CD1c-positive myeloid dendritic cell (primary cell): Measurements from ENCODE around the gene PDZRN4.
"Not testable (repeated sequence)": the region's sequence is repeated elsewhere in the genome, so short reads cannot be mapped to it uniquely, and the experiment has no call there.

Source experiments
- DNase-seq: peaks from one replicate; pipeline ENCODE4 v3.0.0-alpha.2; 2016; ENCODE audit errors: extremely low spot score

The PDZRN4 gene

DNA sequence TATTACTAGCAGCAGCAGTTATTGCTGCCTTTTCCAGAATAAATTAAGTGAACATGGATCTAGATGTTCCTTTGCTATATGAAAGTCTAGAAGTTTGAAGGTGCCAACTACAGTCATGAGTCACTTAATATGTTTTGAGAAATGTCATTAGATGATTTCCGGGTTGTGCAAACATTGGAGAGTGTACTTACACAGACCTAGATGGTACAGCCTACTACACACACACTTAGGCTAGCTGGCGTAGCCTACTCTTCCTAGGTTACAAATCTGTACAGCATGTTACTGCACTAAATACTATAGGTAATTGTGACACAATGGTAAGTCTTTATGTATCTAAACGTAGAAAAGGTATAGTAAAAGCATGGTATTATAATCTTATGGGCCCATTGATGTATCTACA, 368.1 kb downstream of the PDZRN4 start:
- DNase-seq = no peak

DNA sequence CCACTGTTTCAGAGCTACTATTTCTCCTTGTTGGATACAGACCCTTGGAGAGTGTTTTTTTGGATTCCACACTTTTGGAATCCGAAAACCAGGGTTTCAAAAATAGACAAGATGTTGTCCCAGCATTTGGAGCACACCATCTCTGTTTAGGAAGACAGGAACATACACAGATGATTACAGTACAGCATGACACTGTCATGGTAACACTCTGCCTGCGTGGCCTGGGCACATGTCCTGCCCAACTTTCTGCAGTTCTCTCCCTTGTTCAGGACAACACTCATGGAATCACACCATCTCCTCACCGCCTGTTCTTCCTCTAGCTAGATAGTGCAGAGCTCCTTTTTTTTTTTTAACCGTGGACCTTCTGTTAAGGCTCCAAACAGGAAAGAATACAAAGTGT, 369.2 kb downstream of the PDZRN4 start:
- no peak for DNase-seq

DNA sequence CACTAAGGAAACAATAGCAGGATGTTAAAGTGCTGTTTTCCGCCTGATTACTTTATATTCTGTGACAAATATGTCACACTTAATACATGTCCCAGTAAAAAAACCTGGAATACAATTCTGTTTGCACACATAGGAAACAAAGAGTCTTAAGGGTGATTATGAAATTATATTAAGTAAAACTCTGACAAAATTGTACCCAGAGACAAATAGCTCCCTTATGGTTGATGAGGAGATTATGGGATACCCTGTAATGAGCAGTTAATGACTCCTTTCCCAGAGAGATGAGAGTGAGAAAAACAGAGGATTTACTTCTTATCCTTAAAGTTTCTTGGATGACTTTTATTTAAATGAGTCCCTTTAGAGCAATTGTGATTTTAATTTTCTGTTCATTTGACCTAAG, 370.6 kb downstream of the PDZRN4 start:
- DNase-seq = no peak

DNA sequence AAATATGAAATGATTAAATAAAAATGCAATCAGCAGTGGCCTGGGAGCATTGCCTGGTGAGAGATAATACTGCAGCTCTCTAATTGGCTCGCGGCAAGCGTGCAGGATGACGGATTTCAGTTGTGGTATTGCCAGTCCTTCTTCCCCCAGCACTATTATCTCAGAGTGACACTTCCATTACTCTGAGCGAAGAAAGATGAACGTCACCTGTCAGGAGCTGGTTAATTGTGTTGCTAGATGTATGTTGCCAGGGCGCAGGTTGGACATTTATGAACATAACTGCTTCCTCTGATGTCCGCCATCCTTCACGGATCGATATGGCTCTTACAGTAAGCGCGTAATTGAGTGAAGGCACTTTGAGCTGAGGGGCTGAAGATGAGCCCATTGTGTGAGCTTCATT, 374.9 kb downstream of the PDZRN4 start:
- DNase-seq = no peak

DNA sequence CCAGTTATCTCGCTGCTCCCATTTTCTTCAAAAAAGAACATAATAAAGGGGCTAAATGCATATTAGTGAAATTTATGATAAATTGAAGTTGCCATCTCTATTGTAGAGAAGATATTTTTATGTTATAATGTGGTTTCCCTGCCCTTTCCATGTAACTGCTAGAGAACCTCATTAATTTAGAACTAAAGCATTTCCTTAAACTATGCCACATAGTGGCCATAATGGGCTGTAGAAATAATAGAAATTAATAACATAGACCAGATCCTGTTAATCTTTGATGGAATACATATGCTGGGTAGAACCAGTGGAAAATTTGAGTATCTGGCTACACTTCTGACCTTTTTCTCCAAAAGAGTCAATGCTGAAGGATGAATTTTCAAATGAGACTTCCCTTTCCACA, 376.7 kb downstream of the PDZRN4 start:
- no peak for DNase-seq

DNA sequence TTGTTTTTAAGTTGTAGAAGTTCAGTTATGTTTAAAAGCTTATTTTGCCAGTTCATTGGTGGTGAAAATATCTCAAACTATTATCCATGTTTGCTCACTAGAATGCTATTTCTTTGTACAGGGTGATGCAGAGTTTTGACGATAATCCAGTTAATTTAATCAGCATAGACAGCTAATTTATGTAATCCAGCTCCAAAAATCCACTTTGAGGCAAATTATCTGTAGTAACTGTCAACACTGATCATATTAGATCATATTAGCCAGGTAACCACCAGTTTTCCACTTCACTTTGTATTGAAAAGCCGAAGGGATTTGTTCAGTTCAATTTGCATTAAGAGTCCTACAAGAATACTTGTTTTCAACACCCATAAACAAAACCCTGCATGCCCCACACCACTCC, 378.6 kb downstream of the PDZRN4 start:
- no peak for DNase-seq

DNA sequence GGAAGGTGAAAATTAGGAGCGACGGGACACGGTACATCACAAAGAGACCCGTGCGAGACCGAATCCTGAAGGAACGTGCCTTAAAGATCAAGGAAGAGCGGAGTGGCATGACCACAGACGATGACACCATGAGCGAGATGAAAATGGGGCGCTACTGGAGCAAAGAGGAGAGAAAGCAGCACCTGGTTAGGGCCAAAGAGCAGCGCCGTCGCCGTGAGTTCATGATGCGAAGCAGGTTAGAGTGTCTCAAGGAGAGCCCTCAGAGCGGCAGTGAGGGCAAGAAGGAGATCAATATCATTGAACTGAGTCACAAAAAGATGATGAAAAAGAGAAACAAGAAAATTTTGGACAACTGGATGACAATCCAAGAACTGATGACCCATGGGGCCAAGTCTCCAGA, 385.3 kb downstream of the PDZRN4 start:
- no peak for DNase-seq

DNA sequence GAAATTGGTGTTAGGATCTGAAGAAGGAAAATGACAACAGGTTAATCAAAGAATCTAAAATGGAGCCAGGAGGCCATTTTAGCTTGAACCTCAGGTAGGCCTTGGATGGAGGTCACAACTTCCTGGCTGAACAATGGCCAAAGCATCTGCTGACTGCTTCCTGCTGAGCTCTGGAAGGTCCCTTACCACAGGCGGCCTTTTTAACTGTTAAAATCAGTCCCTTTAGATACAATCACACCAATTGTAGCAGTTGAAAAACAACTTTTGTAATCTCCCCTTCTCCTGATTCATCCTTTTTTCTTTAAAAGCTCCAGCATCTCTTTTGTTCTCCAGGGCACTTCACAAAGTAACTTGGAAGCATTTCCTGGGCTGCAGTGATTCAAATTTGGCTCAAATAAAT, 388.8 kb downstream of the PDZRN4 start:
- DNase-seq = no peak

DNA sequence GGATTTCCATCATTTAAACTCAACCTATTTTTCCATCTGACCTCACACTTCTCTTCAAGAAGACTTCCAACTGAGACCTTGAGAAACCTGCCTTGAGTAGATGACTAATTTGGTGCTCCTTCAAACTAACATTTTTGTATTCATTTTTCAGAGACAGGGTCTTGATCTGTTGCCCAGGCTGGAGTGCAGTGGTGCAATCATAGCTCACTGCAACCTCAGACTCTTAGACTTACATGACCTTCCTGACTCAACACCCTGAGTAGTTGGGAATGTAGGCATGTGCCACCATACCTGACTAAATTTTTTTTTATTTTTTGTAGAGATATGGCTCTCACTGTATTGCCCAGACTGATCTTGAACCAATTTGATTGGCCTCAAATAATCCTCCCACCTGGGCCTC, 389.9 kb downstream of the PDZRN4 start:
- no peak for DNase-seq

DNA sequence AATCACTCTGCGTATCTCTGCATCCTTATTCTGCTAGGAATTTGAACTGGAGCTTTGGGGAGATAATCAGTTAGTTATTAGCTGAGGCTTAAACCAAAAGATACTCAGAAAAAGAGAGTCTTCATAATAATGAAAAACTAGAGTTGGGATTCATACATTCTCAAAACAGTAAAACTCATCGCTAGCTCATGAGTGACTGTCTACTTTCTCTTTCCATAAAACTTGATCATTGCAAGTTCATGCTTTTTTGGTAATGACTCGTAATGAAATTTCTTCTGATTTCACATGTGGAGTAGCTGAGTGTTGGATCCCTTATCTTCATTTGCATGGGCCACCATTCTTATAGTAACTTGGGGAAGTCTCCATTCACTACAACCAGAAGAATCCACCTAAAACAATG, 397.7 kb downstream of the PDZRN4 start:
- DNase-seq = no peak

DNA sequence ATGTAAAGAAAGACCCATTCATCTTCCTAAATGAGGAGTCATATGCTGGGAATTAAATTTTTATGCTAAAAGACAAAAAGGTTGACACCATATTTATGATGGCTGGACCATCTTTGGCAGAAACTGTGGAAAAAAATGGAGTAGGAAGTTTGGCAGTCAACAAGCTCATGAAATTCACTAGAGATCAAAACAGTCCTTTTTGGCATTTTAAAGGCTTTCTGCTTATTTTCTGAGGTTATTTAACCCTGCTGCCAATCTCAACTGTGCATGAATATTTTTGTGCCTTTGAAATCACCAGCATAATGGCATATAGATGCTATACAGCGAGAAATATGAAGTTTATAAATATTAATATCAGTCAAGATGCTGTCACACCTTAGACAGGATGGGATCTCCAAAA, 399.5 kb downstream of the PDZRN4 start:
- no peak for DNase-seq

DNA sequence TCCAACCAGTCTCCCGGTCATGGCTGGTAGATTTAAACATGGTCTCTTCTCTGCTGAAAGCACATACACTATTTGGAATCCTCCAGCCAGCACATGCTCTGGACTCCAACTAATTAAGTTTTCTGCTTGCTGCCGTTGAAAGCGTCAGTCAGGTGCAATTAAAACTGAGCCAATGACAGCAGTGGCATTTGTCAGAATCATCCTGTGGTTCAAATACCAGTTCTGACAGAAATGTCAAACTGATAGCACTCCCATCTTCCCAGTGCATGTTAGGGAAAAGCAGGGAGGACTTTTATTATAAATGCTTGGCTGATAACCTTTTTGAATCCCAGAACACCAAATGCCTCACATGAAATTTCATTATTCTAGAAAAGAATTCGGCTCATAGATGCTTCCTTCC, 401.8 kb downstream of the PDZRN4 start:
- DNase-seq = no peak

DNA sequence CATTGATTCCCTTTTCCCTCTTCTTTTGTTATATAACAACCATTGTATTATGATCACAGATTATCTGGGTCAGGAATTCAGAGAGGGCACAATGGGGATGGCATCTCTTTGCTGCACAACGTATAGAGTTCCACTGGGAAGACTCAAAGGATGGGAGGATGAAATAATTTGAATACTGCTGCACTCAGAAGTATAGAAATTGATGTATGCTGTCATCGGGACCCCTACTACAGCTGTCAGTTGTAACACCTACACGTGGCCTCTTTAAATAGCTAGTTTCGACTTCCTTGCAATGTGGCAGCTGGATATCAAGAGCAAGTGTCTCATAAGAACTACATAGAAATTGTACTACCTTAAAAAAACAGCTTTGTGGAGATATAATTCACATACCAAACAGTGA, 408.1 kb downstream of the PDZRN4 start:
- no peak for DNase-seq

DNA sequence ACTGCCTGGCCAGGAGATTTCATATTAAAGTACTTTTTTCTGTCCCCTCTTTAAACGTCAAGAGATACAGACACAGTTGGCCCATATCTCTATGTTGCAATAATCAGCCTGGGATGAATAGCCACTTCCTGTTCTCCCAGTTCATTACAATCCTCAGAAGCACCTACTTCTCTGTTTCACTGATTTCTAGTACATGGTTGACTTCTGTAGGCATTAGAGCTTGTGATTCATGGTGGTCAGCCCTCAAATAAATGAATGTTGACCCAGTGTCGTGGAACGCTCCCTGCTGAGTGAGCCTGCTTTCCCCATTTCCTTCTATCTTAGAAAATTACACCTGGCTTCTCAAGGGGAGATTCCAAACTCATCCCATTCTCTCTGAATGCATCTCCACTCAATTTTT, 416.7 kb downstream of the PDZRN4 start:
- peak; percentile 86 for DNase-seq

DNA sequence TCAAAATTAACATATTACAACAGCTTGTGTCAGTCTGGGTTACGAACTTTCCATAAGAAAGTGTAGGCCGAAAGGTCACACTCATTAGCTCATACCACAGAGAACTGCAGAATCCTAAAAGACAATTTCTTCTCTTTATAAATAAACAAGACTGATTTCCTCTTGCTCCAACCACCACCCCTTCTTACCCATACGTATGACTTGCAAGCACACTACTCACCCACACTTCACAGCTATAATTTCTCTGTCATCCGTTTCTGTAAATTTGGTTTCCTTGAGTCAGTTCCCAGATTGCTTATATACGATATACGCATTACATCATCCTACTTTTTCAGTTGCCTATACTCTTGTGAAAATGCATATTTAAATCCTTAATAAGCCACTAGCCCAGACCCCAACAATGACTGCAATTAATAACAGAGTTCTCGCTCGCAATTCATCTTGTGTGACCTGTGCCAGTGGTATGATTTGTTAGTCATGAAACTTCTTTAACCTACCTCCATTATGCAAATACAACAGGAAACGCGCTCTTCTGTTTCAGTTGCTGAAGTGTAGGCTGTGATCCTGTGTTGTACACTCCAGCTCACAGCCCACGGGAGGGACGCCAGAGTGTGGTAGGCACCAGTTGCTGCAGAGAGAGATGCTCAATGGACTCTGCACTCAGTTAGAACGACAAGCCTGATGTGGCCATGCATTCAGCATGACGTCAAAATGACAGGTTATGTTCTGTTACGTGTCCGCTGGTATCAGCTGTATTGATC, 417.6 kb downstream of the PDZRN4 start:
- peak; percentile 57 for DNase-seq

DNA sequence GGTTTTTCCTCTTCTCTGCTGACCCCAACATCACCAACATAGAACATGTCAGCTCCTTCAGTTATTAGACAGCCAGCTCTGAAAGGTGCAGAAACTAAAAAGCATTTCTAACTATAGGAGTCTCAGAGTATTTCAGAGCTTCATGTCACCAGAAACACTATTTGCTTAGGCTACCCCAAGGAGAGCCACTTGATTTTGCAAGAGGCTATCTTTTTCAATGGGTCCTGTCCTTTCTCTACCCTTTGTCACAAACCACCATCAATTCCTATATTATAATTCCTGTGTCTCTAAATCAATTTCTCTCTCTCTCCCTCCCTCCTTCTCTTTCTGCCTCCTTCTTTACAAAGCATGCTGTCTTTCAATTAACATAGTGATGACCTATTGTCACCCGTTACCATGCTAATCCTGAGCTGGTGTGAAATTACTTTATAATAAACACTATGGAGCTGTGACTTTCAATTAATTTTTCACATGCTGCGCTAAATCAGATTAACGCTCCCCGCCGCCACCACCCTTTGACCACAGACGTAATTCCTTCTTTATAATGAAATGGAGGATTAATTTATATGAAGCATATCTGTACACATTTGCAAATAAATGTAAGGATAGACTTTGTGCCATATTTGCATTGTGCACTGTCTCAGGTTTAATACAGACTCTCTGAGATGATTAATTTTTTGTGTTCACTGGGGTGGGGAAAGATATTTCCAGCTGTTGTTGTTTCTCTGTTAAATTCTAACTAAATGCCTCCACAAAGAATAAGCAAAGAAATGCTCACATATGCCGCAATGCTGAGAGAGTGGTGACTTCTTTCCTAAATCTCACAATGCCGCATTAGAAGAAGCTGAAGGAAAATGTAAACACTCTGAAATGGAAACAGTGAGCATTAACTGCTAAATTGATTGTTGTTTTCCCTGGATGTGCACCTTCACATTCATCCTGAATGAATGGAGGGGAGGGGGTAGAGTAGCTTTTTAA, 418.6 kb downstream of the PDZRN4 start:
- DNase-seq = no peak

DNA sequence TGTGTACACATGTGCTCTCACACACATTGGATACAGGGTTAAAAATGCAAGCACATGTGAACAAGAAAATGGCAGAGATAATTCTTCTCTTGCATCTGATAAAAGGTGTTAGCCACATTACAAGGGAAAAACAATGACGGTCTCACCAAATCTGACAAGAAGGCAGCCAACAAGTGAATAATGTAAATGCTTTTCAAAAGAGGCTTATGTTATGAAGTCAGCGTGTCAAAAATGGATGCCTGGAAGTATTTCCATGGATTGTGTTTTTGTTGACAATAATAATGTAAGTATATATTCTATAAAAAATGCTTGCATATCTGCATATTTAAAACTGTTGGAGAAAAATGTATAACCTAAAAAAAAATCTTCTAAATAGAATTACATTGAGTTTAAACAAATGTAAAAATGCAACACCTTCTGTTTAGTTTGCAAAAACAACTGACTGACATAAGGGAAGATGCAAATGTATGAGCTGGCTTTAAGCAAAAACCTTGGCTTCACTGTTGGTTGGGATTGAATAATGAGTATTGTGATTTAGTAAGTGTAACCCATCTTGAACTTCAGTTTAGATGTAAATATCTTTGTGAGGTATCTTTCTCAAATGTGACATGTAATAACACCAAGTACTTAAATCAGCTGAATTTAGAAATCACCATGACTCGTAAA, 424.9 kb downstream of the PDZRN4 start:
- no peak for DNase-seq

DNA sequence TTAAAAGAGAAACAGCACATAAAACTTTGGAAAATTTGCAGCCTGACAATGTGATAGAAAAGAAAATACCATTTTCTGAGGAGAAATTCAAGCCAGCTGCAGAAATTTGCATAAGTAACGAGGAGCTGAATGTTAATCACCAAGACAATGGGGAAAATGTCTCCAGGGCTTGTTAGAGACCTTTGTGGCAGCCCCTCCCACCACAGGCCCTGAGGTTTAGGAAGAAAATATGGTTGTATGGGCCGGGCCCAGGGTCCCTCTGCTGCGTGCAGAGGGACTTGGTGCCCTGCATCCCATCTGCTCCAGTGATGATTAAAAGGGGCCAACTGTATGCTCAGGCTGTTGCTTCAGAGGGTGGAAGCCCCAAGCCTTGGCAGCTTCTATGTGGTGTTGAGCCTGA, 427.1 kb downstream of the PDZRN4 start:
- DNase-seq = not testable (repeated sequence)

DNA sequence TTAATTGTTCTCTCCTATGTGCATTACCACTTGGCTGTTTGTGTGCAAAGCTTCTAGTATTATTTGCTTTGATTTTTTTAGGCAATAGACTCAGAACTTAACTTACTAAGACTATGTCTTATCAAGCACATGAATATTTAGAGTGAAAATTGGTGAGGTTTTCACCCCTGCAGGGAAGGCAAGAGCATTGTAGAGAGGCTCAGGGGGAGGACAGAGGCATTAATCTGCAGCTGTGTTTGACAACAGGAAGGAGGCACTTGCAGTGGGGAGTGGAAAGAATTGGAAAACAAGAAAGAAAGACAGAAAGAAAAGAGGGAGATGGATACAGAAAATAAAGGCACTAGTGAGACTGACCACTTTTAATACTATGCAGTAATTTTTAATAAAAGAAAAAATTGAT, 431.6 kb downstream of the PDZRN4 start:
- no peak for DNase-seq

DNA sequence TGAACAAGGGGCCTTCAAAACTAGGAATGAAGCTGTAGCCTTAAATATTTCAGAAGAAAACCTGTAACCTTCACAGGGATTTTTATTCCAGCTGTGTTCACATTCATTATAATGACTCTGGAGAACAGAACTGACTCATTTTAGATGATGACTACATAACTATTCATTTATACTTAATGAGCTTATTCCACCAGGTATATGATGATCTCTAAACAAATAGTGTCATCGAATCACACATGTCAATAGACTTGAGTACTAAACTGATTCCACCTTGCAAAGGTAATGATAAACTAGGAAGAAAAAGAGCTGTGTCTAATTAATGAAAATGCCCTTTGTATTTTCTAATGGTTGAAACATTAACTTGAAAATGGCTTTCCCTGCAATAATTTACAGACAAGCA, 433.2 kb downstream of the PDZRN4 start:
- DNase-seq = no peak
